HCT116 (cell line): Measurements from ENCODE around the gene UBR3. TPM values are rescaled to one million over a fixed set of nuclear protein-coding genes. Genes with fewer than 3 reads are reported as not detected.

ENCODE experiments used
- ATAC-seq: fragments of 200-7000 bp; cut with Tn5 transposase; 2 replicates; pipeline ENCODE4 v1.9.1; 2020; ENCODE audit warnings: mild to moderate bottlenecking, moderate library complexity
- BruUV-seq: library from RNA; stranded (reverse); fragments of 400-500 nt; replicated peaks from 2 replicates; lab custom pipeline; 2021; lab: Mats Ljungman, UMichigan
- CTCF ChIA-PET: fragments of 300-600 bp; sonication (Branson Sonifier 250); formaldehyde crosslinking; loops from one replicate; lab custom pipeline; 2021; ENCODE audit warnings: antibody characterized with exemption; lab: Charles Lee
- POLR2A ChIA-PET: fragments of 300-600, 350-600 bp; sonication (Branson Sonifier 250); formaldehyde crosslinking; loops from one replicate; lab custom pipeline; 2021; ENCODE audit warnings: antibody characterized with exemption; lab: Charles Lee
- RAD21 ChIA-PET, 2 experiments: fragments of 300-600 bp; sonication (Branson Sonifier 250); formaldehyde crosslinking; loops; one replicate each; lab custom pipeline; 2023; ENCODE audit warnings: low total read pairs in 2 of 2; ENCODE audit not compliant: uncharacterized antibody in 2 of 2, unreplicated experiment in 2 of 2, low non-redundant PET in 1 of 2; lab: Charles Lee
- DNase-seq: peaks from one replicate; pipeline ENCODE4 v3.0.0-alpha.2; 2010; ENCODE audit warnings: low read depth, low spot score
- H2AFZ ChIP-seq: fragments of 200-600 bp; shearing (Covaris generic), sonication (generic); 2 replicates; pipeline ENCODE4 v1.6.1; 2017; ENCODE audit warnings: low read depth, mixed run types, mixed read lengths, antibody characterized with exemption, low read length; ENCODE audit not compliant: poor library complexity, severe bottlenecking
- H3K27ac ChIP-seq: 2 replicates; pipeline ENCODE4 v1.5.1; 2012; ENCODE audit warnings: low read depth, low read length
- H3K27me3 ChIP-seq: fragments of 200-600 bp; sonication (generic); 2 replicates; pipeline ENCODE4 v1.6.1; 2016; ENCODE audit warnings: mixed run types, low read length, mixed read lengths; ENCODE audit not compliant: insufficient read depth
- H3K36me3 ChIP-seq, 2 experiments: fragments of 200-500 bp in 1 of 2; fragments of 200-600 bp in 1 of 2; sonication (Bioruptor generic) in 1 of 2; sonication (generic) in 1 of 2; 2 replicates each; pipeline versions ENCODE4 v1.5.1 to v1.6.1; 2014 to 2016; ENCODE audit warnings: low read length in 2 of 2, inconsistent platforms in 1 of 2, mixed read lengths in 1 of 2, mixed run types in 1 of 2; ENCODE audit not compliant: insufficient read depth in 2 of 2, control insufficient read depth in 1 of 2
- H3K4me1 ChIP-seq, 2 experiments: fragments of 200-600 bp in 1 of 2; sonication (generic) in 1 of 2; 2 replicates each; pipeline versions ENCODE4 v1.5.1 to v1.6.1; 2012 to 2017; ENCODE audit warnings: low read length in 2 of 2, inconsistent platforms in 1 of 2, mild to moderate bottlenecking in 1 of 2, mixed read lengths in 1 of 2, mixed run types in 1 of 2, moderate library complexity in 1 of 2; ENCODE audit not compliant: insufficient read depth in 2 of 2, control insufficient read depth in 1 of 2
- H3K4me2 ChIP-seq: fragments of 200-600 bp; sonication (generic); 2 replicates; pipeline ENCODE4 v1.6.1; 2017; ENCODE audit warnings: mixed run types, low read length, mixed read lengths
- H3K4me3 ChIP-seq, 2 experiments: fragments of 200-600 bp in 1 of 2; sonication (generic) in 1 of 2; replicated peaks in 1 of 2; 2 replicates each; pipeline ENCODE4 v1.5.1; 2011 to 2016; ENCODE audit warnings: low read length in 2 of 2, control low read depth in 1 of 2, low read depth in 1 of 2, mild to moderate bottlenecking in 1 of 2, mixed read lengths in 1 of 2, mixed run types in 1 of 2
- H3K79me2 ChIP-seq: fragments of 200-600 bp; sonication (generic); 2 replicates; pipeline ENCODE4 v1.6.1; 2017; ENCODE audit warnings: mild to moderate bottlenecking, mixed run types, low read length, moderate library complexity, mixed read lengths; ENCODE audit not compliant: insufficient read depth
- H3K9ac ChIP-seq: fragments of 200-600 bp; sonication (generic); 2 replicates; pipeline ENCODE4 v1.6.1; 2016; ENCODE audit warnings: low read length, mixed read lengths
- H3K9me2 ChIP-seq: fragments of 200-600 bp; sonication (generic), shearing (Covaris generic); 2 replicates; pipeline ENCODE4 v1.6.1; 2017; ENCODE audit warnings: mixed run types, mild to moderate bottlenecking, moderate library complexity; ENCODE audit not compliant: insufficient read depth
- H3K9me3 ChIP-seq, 2 experiments: fragments of 200-500 bp in 1 of 2; fragments of 200-600 bp in 1 of 2; sonication (Bioruptor generic) in 1 of 2; sonication (generic) in 1 of 2; 2 replicates each; pipeline ENCODE4 v1.6.1; 2014 to 2017; ENCODE audit warnings: low read length in 2 of 2, mixed read lengths in 2 of 2, inconsistent platforms in 1 of 2, low read depth in 1 of 2, mild to moderate bottlenecking in 1 of 2, mixed run types in 1 of 2, moderate library complexity in 1 of 2; ENCODE audit not compliant: control insufficient read depth in 1 of 2, insufficient read depth in 1 of 2
- H4K20me1 ChIP-seq: fragments of 200-600 bp; sonication (generic), shearing (Covaris generic); 2 replicates; pipeline ENCODE4 v1.6.1; 2017; ENCODE audit warnings: mixed run types, mild to moderate bottlenecking, moderate library complexity; ENCODE audit not compliant: insufficient read depth
- EZH2 ChIP-seq: fragments of 200-600 bp; sonication (generic); IDR thresholded peaks from 2 replicates; pipeline ENCODE4 v1.6.1; 2017; ENCODE audit warnings: antibody characterized with exemption, mixed run types
- FOSL1 ChIP-seq: IDR thresholded peaks from 2 replicates; pipeline ENCODE4 v1.6.1; 2012; ENCODE audit warnings: low read depth
- JUND ChIP-seq: IDR thresholded peaks from 2 replicates; pipeline ENCODE4 v1.6.1; 2012
- MAX ChIP-seq: IDR thresholded peaks from 2 replicates; pipeline ENCODE4 v1.6.1; 2012
- POLR2A ChIP-seq: IDR thresholded peaks from 2 replicates; pipeline ENCODE4 v1.7.0; 2011; ENCODE audit warnings: borderline replicate concordance; ENCODE audit not compliant: insufficient read depth, insufficient read length; ENCODE audit errors: extremely low read depth
- RAD21 ChIP-seq: IDR thresholded peaks from 2 replicates; pipeline ENCODE4 v1.6.1; 2012; ENCODE audit warnings: low read depth, mild to moderate bottlenecking
- REST ChIP-seq: IDR thresholded peaks from 2 replicates; pipeline ENCODE4 v1.6.1; 2012; ENCODE audit warnings: low read depth
- SIN3A ChIP-seq: IDR thresholded peaks from 2 replicates; pipeline ENCODE4 v1.6.1; 2012; ENCODE audit warnings: low read depth
- SP1 ChIP-seq: IDR thresholded peaks from 2 replicates; pipeline ENCODE4 v1.6.1; 2012; ENCODE audit warnings: low read depth
- SRF ChIP-seq: IDR thresholded peaks from 2 replicates; pipeline ENCODE4 v1.6.1; 2012; ENCODE audit warnings: low read depth
- ZBTB33 ChIP-seq: IDR thresholded peaks from 2 replicates; pipeline ENCODE4 v1.6.1; 2011; ENCODE audit warnings: mild to moderate bottlenecking, low read length, moderate library complexity; ENCODE audit not compliant: insufficient replicate concordance; ENCODE audit errors: extremely low read depth
- intact Hi-C: fragments of 100-400 bp; cut with micrococcal nuclease; formaldehyde crosslinking; loops from 2 replicates; pipeline ENCODE4 v1.10.0; 2022
- total RNA-seq: library from RNA; stranded (reverse); gene quantifications from one replicate; pipeline ENCODE4 v1.2.1, GENCODE V29; 2021; ENCODE audit not compliant: unreplicated experiment
- TF ChIP-seq, protein P1 (sequence below), 3 experiments: fragments of 200-600 bp in 1 of 3; sonication (generic) in 1 of 3; IDR thresholded peaks in 2 of 3; conservative IDR thresholded peaks in 1 of 3; 2 replicates each; pipeline ENCODE4 v1.5.1; 2012 to 2017; ENCODE audit warnings: low read depth in 2 of 3, low read length in 2 of 3, antibody characterized with exemption in 1 of 3, borderline replicate concordance in 1 of 3, control low read depth in 1 of 3, mild to moderate bottlenecking in 1 of 3, mixed read lengths in 1 of 3, mixed run types in 1 of 3, moderate library complexity in 1 of 3; ENCODE audit not compliant: insufficient read depth in 1 of 3

Gene UBR3
- total RNA-seq, 1 experiment from 2014 or later: 29.5 TPM

DNA sequence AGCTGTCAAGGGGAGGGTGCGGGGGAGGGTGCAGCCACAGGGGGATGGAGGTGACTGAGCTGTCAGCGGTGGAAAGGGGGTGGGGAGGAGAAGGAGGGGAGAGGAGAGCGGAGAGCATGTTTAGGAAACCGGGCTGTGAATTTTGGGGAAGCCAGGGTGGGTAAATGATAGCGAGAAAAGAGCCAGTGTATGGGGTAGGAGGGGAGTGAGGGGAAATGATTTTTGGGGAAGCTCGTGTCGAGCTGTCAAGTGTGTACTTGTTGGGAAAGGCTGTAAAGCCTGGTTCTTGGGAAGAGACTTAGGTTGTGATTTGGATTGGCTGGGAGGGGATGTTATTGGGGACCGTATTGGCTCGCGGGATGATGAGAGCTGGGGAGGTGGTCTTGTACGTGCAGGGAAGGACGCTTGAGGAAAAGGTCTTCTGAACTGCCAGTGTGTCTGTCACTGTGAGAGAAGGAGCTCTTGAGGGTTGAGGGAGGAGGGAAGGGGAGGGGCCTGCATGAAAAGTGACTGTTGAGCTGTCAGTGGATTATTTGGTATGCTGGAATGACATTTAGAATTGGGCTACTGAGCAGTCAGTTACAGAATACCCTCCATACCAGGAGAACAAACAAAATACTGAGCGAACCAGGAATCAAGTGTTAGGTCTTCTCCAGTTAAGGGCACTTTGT is 1.0 kb downstream of the UBR3 start:
- ChIA-PET POLR2A (interaction anchor here (0.6 kb wide), 1 partner anchor 172 kb away, joined by 4 read pairs; no protein-coding TSS in a partner anchor), RAD21 (no interaction called here), CTCF (interaction anchor here (1.3 kb wide), 1 partner anchor 49 kb away, joined by 3 read pairs; no protein-coding TSS in a partner anchor)
- Histone ChIP-seq H3K36me3 (no peaks in the 10 kb centered on the region), H3K4me1 (peaks cover 12 to 27% of the 10 kb centered on the region in 2 experiments), H3K4me2 (peak overlapping the region; percentile 77), H3K9me3 (no peaks in the 10 kb centered on the region), H3K27ac (peak overlapping the region; percentile 71; the same call in 1 of the 2 replicates), H3K9me2 (no peaks in the 10 kb centered on the region), H3K27me3 (no peaks in the 10 kb centered on the region)
- ATAC-seq (no peak), DNase-seq (no peak)
- BruUV-seq: no TSS peak
- TF ChIP-seq POLR2A (no peak), MAX (peak; percentile 5), SIN3A (peak; percentile 34)
- TF ChIP-seq, all 23 proteins: peak for 2
- peak overlapping the region; percentile 71 for H3K9ac ChIP-seq
- peaks cover 68% of the 10 kb centered on the region for H3K79me2 ChIP-seq
- intact Hi-C loops: no loop called here
- H2AFZ ChIP-seq: no peak overlapping the region
- H4K20me1 ChIP-seq: peaks cover 14% of the 10 kb centered on the region; the same call in 1 of the 2 replicates
- peak overlapping the region; percentile 81 to 82 for H3K4me3 ChIP-seq

GRCh38 chr2:169834401-169834800 is 7.1 kb downstream of the UBR3 start:
- peaks cover 8% of the 10 kb centered on the region; the same call in 1 of the 2 replicates for H4K20me1 ChIP-seq
- TF ChIP-seq JUND (no peak), SP1 (no peak), EZH2 (no peak), ZBTB33 (no peak), RAD21 (no peak), SRF (no peak), REST (no peak), FOSL1 (no peak)
- TF ChIP-seq, protein P1, sequence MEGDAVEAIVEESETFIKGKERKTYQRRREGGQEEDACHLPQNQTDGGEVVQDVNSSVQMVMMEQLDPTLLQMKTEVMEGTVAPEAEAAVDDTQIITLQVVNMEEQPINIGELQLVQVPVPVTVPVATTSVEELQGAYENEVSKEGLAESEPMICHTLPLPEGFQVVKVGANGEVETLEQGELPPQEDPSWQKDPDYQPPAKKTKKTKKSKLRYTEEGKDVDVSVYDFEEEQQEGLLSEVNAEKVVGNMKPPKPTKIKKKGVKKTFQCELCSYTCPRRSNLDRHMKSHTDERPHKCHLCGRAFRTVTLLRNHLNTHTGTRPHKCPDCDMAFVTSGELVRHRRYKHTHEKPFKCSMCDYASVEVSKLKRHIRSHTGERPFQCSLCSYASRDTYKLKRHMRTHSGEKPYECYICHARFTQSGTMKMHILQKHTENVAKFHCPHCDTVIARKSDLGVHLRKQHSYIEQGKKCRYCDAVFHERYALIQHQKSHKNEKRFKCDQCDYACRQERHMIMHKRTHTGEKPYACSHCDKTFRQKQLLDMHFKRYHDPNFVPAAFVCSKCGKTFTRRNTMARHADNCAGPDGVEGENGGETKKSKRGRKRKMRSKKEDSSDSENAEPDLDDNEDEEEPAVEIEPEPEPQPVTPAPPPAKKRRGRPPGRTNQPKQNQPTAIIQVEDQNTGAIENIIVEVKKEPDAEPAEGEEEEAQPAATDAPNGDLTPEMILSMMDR (IDR thresholded peaks at IDR 0.05 in 2 of 3, conservative IDR thresholded peaks at IDR 0.05 in 1 of 3; ENCODE audit: borderline replicate concordance in 1 of 3, insufficient read depth in 1 of 3, low read depth in 2 of 3, low read length in 2 of 3): no peak

More at GRCh38 chr2:169834401-169834800, 7.1 kb downstream of the UBR3 start:
- intact Hi-C loops: no loop called here
- no peak overlapping the region for H3K27ac ChIP-seq
- BruUV-seq: no TSS peak
- no peak overlapping the region for H2AFZ ChIP-seq
- H3K4me1 ChIP-seq: no peaks in the 10 kb centered on the region
- peaks cover 88% of the 10 kb centered on the region for H3K79me2 ChIP-seq
- ChIA-PET RAD21 (no interaction called here), CTCF (no interaction called here), POLR2A (no interaction called here)
- no peaks in the 10 kb centered on the region for H3K27me3 ChIP-seq
- ATAC-seq (no peak), DNase-seq (no peak)
- H3K36me3 ChIP-seq: no peaks in the 10 kb centered on the region
- H3K9ac ChIP-seq: no peak overlapping the region
- H3K9me3 ChIP-seq: no peaks in the 10 kb centered on the region
- H3K4me3 ChIP-seq: no peak overlapping the region
- H3K9me2 ChIP-seq: no peaks in the 10 kb centered on the region
- H3K4me2 ChIP-seq: no peak overlapping the region
